KOPT-K1 (cell line): ENCODE data around the gene LINC00237.

ENCODE experiments used
- H3K27ac ChIP-seq: fragments of 200-600 bp; sonication (generic); 2 replicates; pipeline ENCODE4 v1.5.1; 2016; ENCODE audit warnings: antibody characterized with exemption, mild to moderate bottlenecking, low read depth, low read length; ENCODE audit not compliant: poor library complexity, severe bottlenecking
- H3K36me3 ChIP-seq: fragments of 200-600 bp; sonication (generic); 2 replicates; pipeline ENCODE4 v1.5.1; 2017; ENCODE audit warnings: antibody characterized with exemption, mild to moderate bottlenecking, low read length, moderate library complexity; ENCODE audit not compliant: insufficient read depth
- H3K9me3 ChIP-seq: fragments of 200-600 bp; sonication (generic); 2 replicates; pipeline ENCODE4 v1.5.1; 2017; ENCODE audit warnings: antibody characterized with exemption, low read length, mild to moderate bottlenecking; ENCODE audit not compliant: insufficient read depth, poor library complexity, severe bottlenecking

Gene LINC00237

GRCh38 chr20:21090111-21090618 lies 16.0 kb downstream of the LINC00237 start:
- H3K9me3 ChIP-seq, result no peaks in the 10 kb centered on the region
- H3K36me3 ChIP-seq, result no peaks in the 10 kb centered on the region
- no peak overlapping the region for H3K27ac ChIP-seq

- Histone ChIP-seq H3K9me3 (no peaks in the 10 kb centered on the region), H3K27ac (no peak overlapping the region), H3K36me3 (no peaks in the 10 kb centered on the region)
Measured at GRCh38 chr20:21089391-21089790, 16.8 kb downstream of the LINC00237 start.

GRCh38 chr20:21087862-21088540 lies 18.2 kb downstream of the LINC00237 start:
- Histone ChIP-seq H3K9me3 (no peaks in the 10 kb centered on the region), H3K36me3 (no peaks in the 10 kb centered on the region), H3K27ac (no peak overlapping the region)

- Histone ChIP-seq H3K27ac (no peak overlapping the region), H3K36me3 (no peaks in the 10 kb centered on the region), H3K9me3 (no peaks in the 10 kb centered on the region)
Measured at GRCh38 chr20:21083825-21084325, 22.3 kb downstream of the LINC00237 start.

GRCh38 chr20:21082584-21082983 lies 23.6 kb downstream of the LINC00237 start:
- H3K27ac ChIP-seq, result no peak overlapping the region

GRCh38 chr20:21077809-21078345 lies 28.3 kb downstream of the LINC00237 start:
- H3K9me3 ChIP-seq, result no peaks in the 10 kb centered on the region
- no peak overlapping the region for H3K27ac ChIP-seq
- no peaks in the 10 kb centered on the region for H3K36me3 ChIP-seq

More at GRCh38 chr20:21082584-21082983, 23.6 kb downstream of the LINC00237 start:
- no peaks in the 10 kb centered on the region for H3K9me3 ChIP-seq
- no peaks in the 10 kb centered on the region for H3K36me3 ChIP-seq

GRCh38 chr20:21076073-21076472 lies 30.1 kb downstream of the LINC00237 start:
- H3K9me3 ChIP-seq, result no peaks in the 10 kb centered on the region
- no peaks in the 10 kb centered on the region for H3K36me3 ChIP-seq
- no peak overlapping the region for H3K27ac ChIP-seq

- H3K36me3 ChIP-seq, result no peaks in the 10 kb centered on the region
- no peak overlapping the region for H3K27ac ChIP-seq
- H3K9me3 ChIP-seq, result no peaks in the 10 kb centered on the region
Measured at GRCh38 chr20:21075471-21075870, 30.7 kb downstream of the LINC00237 start.

- Histone ChIP-seq H3K9me3 (no peaks in the 10 kb centered on the region), H3K36me3 (no peaks in the 10 kb centered on the region), H3K27ac (no peak overlapping the region)
Measured at GRCh38 chr20:21074605-21075336, 31.4 kb downstream of the LINC00237 start.

- H3K27ac ChIP-seq, result no peak overlapping the region
- H3K36me3 ChIP-seq, result no peaks in the 10 kb centered on the region
- no peaks in the 10 kb centered on the region for H3K9me3 ChIP-seq
Measured at GRCh38 chr20:21067255-21067654, 38.9 kb downstream of the LINC00237 start.

GRCh38 chr20:21064924-21065323 lies 41.2 kb downstream of the LINC00237 start:
- Histone ChIP-seq H3K36me3 (no peaks in the 10 kb centered on the region), H3K27ac (no peak overlapping the region), H3K9me3 (no peaks in the 10 kb centered on the region)

- H3K36me3 ChIP-seq, result no peaks in the 10 kb centered on the region
- H3K9me3 ChIP-seq, result no peaks in the 10 kb centered on the region
- no peak overlapping the region for H3K27ac ChIP-seq
Measured at GRCh38 chr20:21063276-21063675, 42.9 kb downstream of the LINC00237 start.

- no peaks in the 10 kb centered on the region for H3K36me3 ChIP-seq
- no peak overlapping the region for H3K27ac ChIP-seq
- no peaks in the 10 kb centered on the region for H3K9me3 ChIP-seq
Measured at GRCh38 chr20:21053002-21053762, 53.0 kb downstream of the LINC00237 start.

- H3K27ac ChIP-seq, result no peak overlapping the region
- no peaks in the 10 kb centered on the region for H3K36me3 ChIP-seq
- no peaks in the 10 kb centered on the region for H3K9me3 ChIP-seq
Measured at GRCh38 chr20:21052686-21053001, 53.5 kb downstream of the LINC00237 start.

- no peaks in the 10 kb centered on the region for H3K9me3 ChIP-seq
- H3K36me3 ChIP-seq, result no peaks in the 10 kb centered on the region
- no peak overlapping the region for H3K27ac ChIP-seq
Measured at GRCh38 chr20:21052241-21052640, 53.9 kb downstream of the LINC00237 start.
